ENCODE data around the gene MAP2K5. TPM values are rescaled to one million over a fixed set of nuclear protein-coding genes. Genes with fewer than 3 reads are reported as not detected.
A peak's percentile ranks its signal among the peaks of the same experiment; 100 is the strongest.

Gene MAP2K5
- total RNA-seq, 2 experiments from 2014 or later: 22.2 to 27.9 TPM

DNA sequence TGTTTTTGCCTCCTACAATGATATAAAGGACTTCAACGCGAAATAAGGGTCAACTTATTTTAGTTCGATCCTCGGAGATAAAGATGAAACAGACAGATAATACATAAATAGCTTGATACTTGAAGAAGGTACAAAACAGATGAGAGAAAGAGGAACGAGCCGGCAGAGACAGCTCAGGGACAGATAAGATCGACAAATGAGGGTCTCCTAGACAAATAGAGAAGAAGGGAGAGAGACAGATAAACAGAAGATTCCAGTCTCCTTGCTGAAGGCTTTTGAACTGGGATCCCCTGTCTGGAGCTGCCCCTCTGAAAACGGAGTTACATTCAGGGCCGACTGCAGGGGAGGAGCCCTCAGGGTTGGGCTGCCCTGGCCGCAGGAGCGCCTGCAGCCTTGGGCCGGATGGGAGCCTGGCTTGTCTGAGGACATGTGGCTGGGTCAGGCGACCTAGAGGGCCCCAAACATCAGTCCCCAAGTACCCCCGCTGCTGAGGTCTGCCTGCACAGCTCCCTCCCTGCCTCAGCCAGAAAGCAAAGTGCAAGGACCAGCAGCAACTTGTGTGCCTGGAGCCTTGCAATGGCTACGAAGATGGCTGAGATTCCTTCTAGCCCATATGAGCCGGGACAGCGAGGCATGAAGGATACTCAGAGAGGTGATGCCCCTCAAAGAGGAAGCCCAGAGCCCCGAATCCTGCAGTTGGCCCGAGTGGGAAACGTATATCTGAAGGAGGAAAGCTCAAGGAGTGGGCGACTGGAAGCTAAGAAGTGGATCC is 281.9 kb downstream of the MAP2K5 start:
- Mint-ChIP-seq H3K36me3 (ENCODE audit: low read depth) (no peaks in the 10 kb centered on the region), H3K4me1 (ENCODE audit: low read depth) (peaks cover 68% of the 10 kb centered on the region), H3K4me3 (peak overlapping the region; percentile 86), H3K9me3 (no peaks in the 10 kb centered on the region), H3K27ac (no peak overlapping the region), H3K27me3 (peaks cover 83% of the 10 kb centered on the region)
- Histone ChIP-seq H3K4me1 (ENCODE audit: insufficient read depth, low read length) (peaks cover 84% of the 10 kb centered on the region), H3K9me3 (ENCODE audit: control insufficient read depth in 1 of 2, insufficient read depth in 1 of 2, low read length in 2 of 2) (peaks cover 0 to 71% of the 10 kb centered on the region in 2 experiments), H3K4me3 (ENCODE audit: low read length) (no peak overlapping the region), H3K27me3 (ENCODE audit: control insufficient read depth in 1 of 2, insufficient read depth in 2 of 2, low read length in 2 of 2) (peaks cover 76 to 86% of the 10 kb centered on the region in 2 experiments), H3K27ac (ENCODE audit: low read depth in 1 of 2, low read length in 2 of 2) (no peak overlapping the region), H3K36me3 (ENCODE audit: insufficient read depth, low read length) (no peaks in the 10 kb centered on the region)
- ChIA-PET CTCF (interaction anchor here (0.8 to 1.3 kb wide), 2 partner anchors 8 to 12 kb away, joined by 3 to 4 read pairs; no protein-coding TSS in a partner anchor), POLR2A (interaction anchor here (1.2 to 1.9 kb wide), 3 partner anchors 11 to 40 kb away, joined by 4 to 9 read pairs (median 4); no protein-coding TSS in a partner anchor)
- intact Hi-C loops (cut with DNase I, micrococcal nuclease): no loop called here
- no peak for ATAC-seq (ENCODE audit: poor library complexity)
- peak in 2 of 14 experiments; percentile 6 to 25 for DNase-seq
- TF ChIP-seq, protein P1, sequence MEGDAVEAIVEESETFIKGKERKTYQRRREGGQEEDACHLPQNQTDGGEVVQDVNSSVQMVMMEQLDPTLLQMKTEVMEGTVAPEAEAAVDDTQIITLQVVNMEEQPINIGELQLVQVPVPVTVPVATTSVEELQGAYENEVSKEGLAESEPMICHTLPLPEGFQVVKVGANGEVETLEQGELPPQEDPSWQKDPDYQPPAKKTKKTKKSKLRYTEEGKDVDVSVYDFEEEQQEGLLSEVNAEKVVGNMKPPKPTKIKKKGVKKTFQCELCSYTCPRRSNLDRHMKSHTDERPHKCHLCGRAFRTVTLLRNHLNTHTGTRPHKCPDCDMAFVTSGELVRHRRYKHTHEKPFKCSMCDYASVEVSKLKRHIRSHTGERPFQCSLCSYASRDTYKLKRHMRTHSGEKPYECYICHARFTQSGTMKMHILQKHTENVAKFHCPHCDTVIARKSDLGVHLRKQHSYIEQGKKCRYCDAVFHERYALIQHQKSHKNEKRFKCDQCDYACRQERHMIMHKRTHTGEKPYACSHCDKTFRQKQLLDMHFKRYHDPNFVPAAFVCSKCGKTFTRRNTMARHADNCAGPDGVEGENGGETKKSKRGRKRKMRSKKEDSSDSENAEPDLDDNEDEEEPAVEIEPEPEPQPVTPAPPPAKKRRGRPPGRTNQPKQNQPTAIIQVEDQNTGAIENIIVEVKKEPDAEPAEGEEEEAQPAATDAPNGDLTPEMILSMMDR (IDR thresholded peaks at IDR 0.05): no peak

DNA sequence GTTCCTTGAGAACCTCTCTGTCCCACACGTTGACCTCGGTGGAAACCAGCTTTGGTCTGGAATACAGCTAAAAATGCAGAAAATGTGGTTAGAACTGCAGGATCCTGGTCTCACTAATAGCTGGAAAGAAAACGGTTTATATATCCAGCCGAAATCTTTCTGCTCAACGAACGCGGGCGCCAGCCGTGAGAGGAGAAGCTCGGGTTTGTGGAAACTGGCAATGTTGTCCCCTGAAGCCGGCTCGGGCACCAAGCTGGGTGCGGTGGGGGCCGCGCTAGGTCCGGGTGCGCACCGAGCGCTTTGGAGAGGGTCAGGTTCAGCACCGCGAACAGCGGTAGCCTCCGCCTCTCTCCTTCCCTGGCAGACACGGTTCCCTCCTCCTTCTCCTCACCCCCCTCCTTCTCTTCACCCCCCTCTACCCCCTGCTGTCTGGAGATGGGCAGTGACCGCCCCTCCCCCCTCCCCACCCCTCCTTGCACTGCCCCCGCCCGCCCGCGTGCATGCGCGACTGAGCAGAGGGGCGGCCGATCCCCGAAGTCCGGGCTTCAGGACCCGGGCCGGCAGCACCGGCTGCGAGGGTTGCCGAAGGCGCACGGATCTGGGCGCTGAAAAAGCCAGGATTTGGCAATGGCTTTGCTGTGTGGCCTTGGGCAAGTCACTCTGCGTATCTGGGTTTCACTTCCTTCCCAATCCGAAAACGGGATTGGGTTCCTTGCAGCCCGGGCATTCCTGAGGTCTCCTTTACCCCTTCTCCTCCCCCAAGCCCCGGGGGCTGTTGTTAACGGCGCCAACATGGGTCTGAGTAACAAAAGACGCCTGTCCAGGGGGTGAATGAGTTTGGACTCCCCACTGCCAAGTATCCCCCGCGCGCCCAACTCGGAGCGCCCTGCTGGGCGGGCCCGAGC is 282.7 kb downstream of the MAP2K5 start, which contains the start of gene SKOR1:
Gene SKOR1 (plus strand): TSS at position 534 of the 905 bp plus-strand sequence. CDS start 94 bp downstream, at position 628.
- DNase-seq (peak in 4 of 14 experiments; percentile 11 to 60 (median 40)), ATAC-seq (ENCODE audit: poor library complexity) (peak; percentile 43)
- Histone ChIP-seq H3K36me3 (ENCODE audit: insufficient read depth, low read length) (no peaks in the 10 kb centered on the region), H3K4me1 (ENCODE audit: insufficient read depth, low read length) (peaks cover 89% of the 10 kb centered on the region), H3K27ac (ENCODE audit: low read depth in 1 of 2, low read length in 2 of 2) (no peak within 1 kb of the TSS), H3K4me3 (ENCODE audit: low read length) (no peak within 1 kb of the TSS), H3K9me3 (ENCODE audit: control insufficient read depth in 1 of 2, insufficient read depth in 1 of 2, low read length in 2 of 2) (peaks cover 0 to 71% of the 10 kb centered on the region in 2 experiments), H3K27me3 (ENCODE audit: control insufficient read depth in 1 of 2, insufficient read depth in 2 of 2, low read length in 2 of 2) (peaks cover 74 to 85% of the 10 kb centered on the region in 2 experiments)
- CTCF ChIA-PET: interaction anchor here (1.3 kb wide), 1 partner anchor 7 kb away, joined by 4 read pairs; no protein-coding TSS in a partner anchor
- H3K9me3 Mint-ChIP-seq: no peaks in the 10 kb centered on the region
- H3K27me3 Mint-ChIP-seq: peaks cover 80% of the 10 kb centered on the region
- TF ChIP-seq, protein P1 (IDR thresholded peaks at IDR 0.05): no peak
- intact Hi-C loops (cut with DNase I, micrococcal nuclease): no loop called here
- no peak within 1 kb of the TSS for H3K27ac Mint-ChIP-seq
- H3K4me3 Mint-ChIP-seq: peak within 1 kb of the TSS; percentile 70
- POLR2A ChIA-PET: interaction anchor here (1.2 to 1.9 kb wide), 3 partner anchors 10 to 41 kb away, joined by 4 to 9 read pairs (median 4); no protein-coding TSS in a partner anchor
- H3K4me1 Mint-ChIP-seq (ENCODE audit: low read depth): peaks cover 70% of the 10 kb centered on the region
- no peaks in the 10 kb centered on the region for H3K36me3 Mint-ChIP-seq (ENCODE audit: low read depth)

Measured in CD4-positive, alpha-beta T cell (primary cell).